Measurements from ENCODE around the gene C3orf49.

The C3orf49 gene

DNA sequence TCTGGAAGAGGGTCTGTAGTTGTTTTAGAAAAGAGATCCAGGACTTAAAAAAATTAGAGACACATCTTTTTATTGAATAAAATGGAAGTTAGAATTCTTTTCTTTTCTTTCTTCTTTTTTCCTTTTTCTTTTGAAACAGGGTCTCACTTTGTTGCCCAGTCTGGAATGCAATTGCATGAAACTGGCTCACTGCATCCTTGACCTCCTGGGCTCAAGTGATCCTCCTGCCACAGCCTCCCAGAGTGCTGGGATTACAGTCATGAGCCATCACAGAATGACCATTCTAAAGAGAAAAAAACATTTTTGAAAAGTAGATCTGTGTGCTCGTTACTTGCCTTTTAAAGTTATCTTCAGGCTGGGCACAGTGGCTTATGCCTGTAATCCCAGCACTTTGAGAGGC, 48.1 kb downstream of the C3orf49 start:
- Histone ChIP-seq H3K4me1 (ENCODE audit: insufficient read depth, low read length) (peaks cover 29% of the 10 kb centered on the region), H3K27me3 (ENCODE audit: insufficient read depth, low read length, poor library complexity) (no peaks in the 10 kb centered on the region), H3K4me2 (ENCODE audit: insufficient read depth, low read length) (no peak overlapping the region), H3K27ac (ENCODE audit: low read length) (no peak overlapping the region), H3K36me3 (ENCODE audit: insufficient read depth, low read length) (no peaks in the 10 kb centered on the region; the same call in 1 of the 2 replicates), H2AFZ (ENCODE audit: low read depth, low read length) (no peak overlapping the region), H4K20me1 (ENCODE audit: insufficient read depth, low read length) (peaks cover 26% of the 10 kb centered on the region), H3K9me3 (ENCODE audit: insufficient read depth, low read length, severe bottlenecking) (no peaks in the 10 kb centered on the region), H3K79me2 (ENCODE audit: insufficient read depth, low read length) (peaks cover 94% of the 10 kb centered on the region), H3K4me3 (ENCODE audit: low read depth in 1 of 2, low read length in 2 of 2) (no peak overlapping the region), H3K9ac (ENCODE audit: low read depth, low read length) (no peak overlapping the region)
- ATAC-seq (ENCODE audit: insufficient read depth, low read depth) (no peak), DNase-seq (no peak)
- TF ChIP-seq, protein P1, sequence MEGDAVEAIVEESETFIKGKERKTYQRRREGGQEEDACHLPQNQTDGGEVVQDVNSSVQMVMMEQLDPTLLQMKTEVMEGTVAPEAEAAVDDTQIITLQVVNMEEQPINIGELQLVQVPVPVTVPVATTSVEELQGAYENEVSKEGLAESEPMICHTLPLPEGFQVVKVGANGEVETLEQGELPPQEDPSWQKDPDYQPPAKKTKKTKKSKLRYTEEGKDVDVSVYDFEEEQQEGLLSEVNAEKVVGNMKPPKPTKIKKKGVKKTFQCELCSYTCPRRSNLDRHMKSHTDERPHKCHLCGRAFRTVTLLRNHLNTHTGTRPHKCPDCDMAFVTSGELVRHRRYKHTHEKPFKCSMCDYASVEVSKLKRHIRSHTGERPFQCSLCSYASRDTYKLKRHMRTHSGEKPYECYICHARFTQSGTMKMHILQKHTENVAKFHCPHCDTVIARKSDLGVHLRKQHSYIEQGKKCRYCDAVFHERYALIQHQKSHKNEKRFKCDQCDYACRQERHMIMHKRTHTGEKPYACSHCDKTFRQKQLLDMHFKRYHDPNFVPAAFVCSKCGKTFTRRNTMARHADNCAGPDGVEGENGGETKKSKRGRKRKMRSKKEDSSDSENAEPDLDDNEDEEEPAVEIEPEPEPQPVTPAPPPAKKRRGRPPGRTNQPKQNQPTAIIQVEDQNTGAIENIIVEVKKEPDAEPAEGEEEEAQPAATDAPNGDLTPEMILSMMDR (IDR thresholded peaks at IDR 0.05; ENCODE audit: borderline replicate concordance, extremely low read depth, low read length, poor library complexity, severe bottlenecking), result no peak
- no peak for TF ChIP-seq EZH2 (IDR thresholded peaks at IDR 0.05; ENCODE audit: borderline replicate concordance, low read depth, low read length, severe bottlenecking)

DNA sequence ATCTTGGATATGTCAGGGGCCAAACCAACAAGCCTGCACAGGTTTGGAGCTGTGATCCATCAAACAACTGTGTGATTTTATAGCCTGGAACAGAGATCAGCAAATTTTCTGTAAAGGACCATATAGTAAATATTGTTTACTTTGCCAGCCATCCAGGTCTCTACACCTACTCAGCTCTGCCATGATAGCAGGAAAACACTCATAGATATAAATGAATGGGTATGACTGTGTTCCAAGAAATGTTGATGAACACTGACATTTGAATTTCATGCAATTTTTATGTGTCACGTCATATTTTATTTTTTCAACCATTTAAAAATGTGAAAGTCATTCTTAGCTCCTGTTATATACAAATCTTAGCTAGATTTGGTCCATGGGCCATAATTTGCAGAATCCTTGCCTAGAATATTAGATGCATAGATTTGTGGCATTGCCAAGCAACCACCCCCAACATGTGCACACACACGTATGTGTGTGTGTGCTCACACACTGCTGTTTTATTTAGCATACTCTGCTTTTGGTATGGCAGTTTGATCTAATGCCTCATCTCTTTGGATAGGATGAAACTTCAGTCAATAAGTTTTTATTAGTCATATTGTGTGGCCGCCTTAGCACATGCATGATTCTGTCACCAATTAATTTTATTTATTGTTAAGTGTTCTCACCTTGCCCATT, 51.0 kb downstream of the C3orf49 start:
- Histone ChIP-seq H3K27me3 (ENCODE audit: insufficient read depth, low read length, poor library complexity) (no peaks in the 10 kb centered on the region), H3K36me3 (ENCODE audit: insufficient read depth, low read length) (0 out of 2 replicates have a peak, but pooled peaks cover 4% of the 10 kb centered on the region), H3K4me3 (ENCODE audit: low read depth in 1 of 2, low read length in 2 of 2) (no peak overlapping the region), H3K79me2 (ENCODE audit: insufficient read depth, low read length) (peaks cover 97% of the 10 kb centered on the region), H3K9me3 (ENCODE audit: insufficient read depth, low read length, severe bottlenecking) (no peaks in the 10 kb centered on the region), H3K4me1 (ENCODE audit: insufficient read depth, low read length) (peaks cover 16% of the 10 kb centered on the region), H3K4me2 (ENCODE audit: insufficient read depth, low read length) (no peak overlapping the region), H3K9ac (ENCODE audit: low read depth, low read length) (no peak overlapping the region), H2AFZ (ENCODE audit: low read depth, low read length) (no peak overlapping the region), H4K20me1 (ENCODE audit: insufficient read depth, low read length) (peaks cover 45% of the 10 kb centered on the region), H3K27ac (ENCODE audit: low read length) (no peak overlapping the region)
- TF ChIP-seq EZH2 (IDR thresholded peaks at IDR 0.05; ENCODE audit: borderline replicate concordance, low read depth, low read length, severe bottlenecking), result no peak
- TF ChIP-seq, protein P1 (IDR thresholded peaks at IDR 0.05; ENCODE audit: borderline replicate concordance, extremely low read depth, low read length, poor library complexity, severe bottlenecking), result no peak
- DNase-seq (no peak), ATAC-seq (ENCODE audit: insufficient read depth, low read depth) (no peak)

DNA sequence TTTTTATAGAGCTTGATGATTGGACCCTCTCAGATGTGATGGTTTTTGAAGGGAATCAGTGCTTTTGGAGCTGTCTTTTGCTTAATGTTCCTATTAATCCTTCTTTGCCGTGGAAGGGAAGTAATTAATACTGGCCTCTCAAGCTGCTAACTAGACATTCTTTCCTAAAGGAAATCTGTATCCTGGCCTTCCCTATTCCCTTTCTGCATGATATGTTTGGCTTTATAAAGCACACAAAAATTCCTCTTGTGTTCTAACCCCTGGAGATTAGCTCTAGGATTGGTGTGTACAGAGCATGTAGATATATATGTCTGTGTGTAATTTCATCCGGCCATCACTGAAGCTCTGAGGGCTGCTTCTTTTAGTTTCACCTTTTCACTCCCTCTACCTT, 51.5 kb downstream of the C3orf49 start:
- no peak for ATAC-seq (ENCODE audit: insufficient read depth, low read depth)
- TF ChIP-seq, protein P1 (IDR thresholded peaks at IDR 0.05; ENCODE audit: borderline replicate concordance, extremely low read depth, low read length, poor library complexity, severe bottlenecking), result no peak
- no peak for TF ChIP-seq EZH2 (IDR thresholded peaks at IDR 0.05; ENCODE audit: borderline replicate concordance, low read depth, low read length, severe bottlenecking)
- Histone ChIP-seq H3K9ac (ENCODE audit: low read depth, low read length) (no peak overlapping the region), H3K4me1 (ENCODE audit: insufficient read depth, low read length) (peaks cover 12% of the 10 kb centered on the region; the same call in 1 of the 2 replicates), H3K4me2 (ENCODE audit: insufficient read depth, low read length) (no peak overlapping the region), H3K27ac (ENCODE audit: low read length) (no peak overlapping the region), H3K9me3 (ENCODE audit: insufficient read depth, low read length, severe bottlenecking) (no peaks in the 10 kb centered on the region), H3K79me2 (ENCODE audit: insufficient read depth, low read length) (peaks cover 98% of the 10 kb centered on the region), H3K36me3 (ENCODE audit: insufficient read depth, low read length) (0 out of 2 replicates have a peak, but pooled peaks cover 4% of the 10 kb centered on the region), H2AFZ (ENCODE audit: low read depth, low read length) (no peak overlapping the region), H3K27me3 (ENCODE audit: insufficient read depth, low read length, poor library complexity) (no peaks in the 10 kb centered on the region), H4K20me1 (ENCODE audit: insufficient read depth, low read length) (peaks cover 50% of the 10 kb centered on the region), H3K4me3 (ENCODE audit: low read depth in 1 of 2, low read length in 2 of 2) (no peak overlapping the region)
- no peak for DNase-seq

All from DND-41 (cell line).